ENCODE results near the gene INPP5B.

DNA sequence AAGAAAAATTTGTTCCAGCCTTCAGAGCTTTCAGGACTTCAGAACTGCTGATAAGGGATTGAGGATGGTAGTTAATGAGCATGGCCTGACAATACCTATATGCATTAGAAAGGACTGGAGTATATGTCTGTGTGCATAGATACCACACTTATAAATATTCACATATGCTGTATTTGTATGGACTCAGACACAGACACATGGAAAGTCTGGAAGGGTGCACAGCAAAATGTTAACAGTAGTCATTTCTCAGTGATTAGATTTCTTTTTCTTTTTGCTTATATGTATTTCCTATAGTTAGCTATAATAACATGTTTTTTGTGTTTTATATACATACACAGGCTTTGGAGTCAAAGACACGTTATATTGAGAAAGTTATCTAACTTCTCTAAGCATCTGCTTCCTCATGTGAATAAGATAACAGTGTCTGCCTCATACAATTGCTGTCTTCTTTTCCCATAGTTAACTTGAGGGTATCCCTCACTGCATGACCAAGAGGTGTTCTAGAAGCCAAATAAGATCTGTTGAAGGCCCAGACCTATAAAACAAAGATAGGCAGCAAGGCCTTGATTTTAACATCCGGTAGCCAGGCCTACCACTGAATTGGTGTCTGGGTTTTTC, 31.3 kb downstream of the INPP5B start:
- TF ChIP-seq, protein P1, sequence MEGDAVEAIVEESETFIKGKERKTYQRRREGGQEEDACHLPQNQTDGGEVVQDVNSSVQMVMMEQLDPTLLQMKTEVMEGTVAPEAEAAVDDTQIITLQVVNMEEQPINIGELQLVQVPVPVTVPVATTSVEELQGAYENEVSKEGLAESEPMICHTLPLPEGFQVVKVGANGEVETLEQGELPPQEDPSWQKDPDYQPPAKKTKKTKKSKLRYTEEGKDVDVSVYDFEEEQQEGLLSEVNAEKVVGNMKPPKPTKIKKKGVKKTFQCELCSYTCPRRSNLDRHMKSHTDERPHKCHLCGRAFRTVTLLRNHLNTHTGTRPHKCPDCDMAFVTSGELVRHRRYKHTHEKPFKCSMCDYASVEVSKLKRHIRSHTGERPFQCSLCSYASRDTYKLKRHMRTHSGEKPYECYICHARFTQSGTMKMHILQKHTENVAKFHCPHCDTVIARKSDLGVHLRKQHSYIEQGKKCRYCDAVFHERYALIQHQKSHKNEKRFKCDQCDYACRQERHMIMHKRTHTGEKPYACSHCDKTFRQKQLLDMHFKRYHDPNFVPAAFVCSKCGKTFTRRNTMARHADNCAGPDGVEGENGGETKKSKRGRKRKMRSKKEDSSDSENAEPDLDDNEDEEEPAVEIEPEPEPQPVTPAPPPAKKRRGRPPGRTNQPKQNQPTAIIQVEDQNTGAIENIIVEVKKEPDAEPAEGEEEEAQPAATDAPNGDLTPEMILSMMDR (conservative IDR thresholded peaks at IDR 0.05 in 1 of 2, IDR thresholded peaks at IDR 0.05 in 1 of 2; ENCODE audit: extremely low read depth in 1 of 2, insufficient read depth in 1 of 2, low read depth in 1 of 2, low read length in 2 of 2) = no peak
- no peak for TF ChIP-seq EZH2 (IDR thresholded peaks at IDR 0.05; ENCODE audit: borderline replicate concordance, low read length)
